ENCODE measurements around the gene FKBP6.

DNA sequence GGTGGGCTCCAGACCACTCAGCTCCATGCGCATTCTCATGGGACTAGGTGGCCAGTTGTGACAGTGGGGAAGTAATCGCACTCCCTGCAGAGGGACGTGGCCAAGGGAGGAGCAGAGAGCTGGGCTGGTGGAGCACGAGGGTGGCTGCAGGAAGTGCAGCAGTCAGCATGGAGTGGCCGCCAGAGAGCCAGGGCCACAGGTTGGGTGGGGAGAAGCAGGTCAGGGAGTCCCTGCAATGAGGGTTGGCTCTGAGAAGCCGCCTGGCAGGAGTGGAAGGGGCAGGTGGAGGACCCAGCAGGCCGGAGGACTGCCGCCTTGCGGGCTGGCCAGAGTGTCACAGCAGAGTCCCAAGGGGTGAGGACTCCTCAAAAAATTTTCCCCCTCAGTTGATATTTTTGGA, 26.2 kb downstream of the FKBP6 start:
- no peak for TF ChIP-seq CTCF (IDR thresholded peaks at IDR 0.05; ENCODE audit: borderline replicate concordance, extremely low read depth, low read length, poor library complexity, severe bottlenecking)
- TF ChIP-seq EZH2 (IDR thresholded peaks at IDR 0.05; ENCODE audit: borderline replicate concordance, low read depth, low read length, severe bottlenecking) = no peak

Data from DND-41 (cell line).